Right renal pelvis (tissue), 4 donors: ENCODE results near the gene TNFAIP3. TPM values are rescaled to one million over a fixed set of nuclear protein-coding genes. Genes with fewer than 3 reads are reported as not detected.

Source experiments
- DNase-seq, 4 donors: peaks; one replicate each; pipeline ENCODE4 v3.0.0-alpha.2; 2013; ENCODE audit warnings: low read depth in 4 of 4, low spot score in 3 of 4, missing footprints in 1 of 4
- polyA plus RNA-seq, 4 donors: library from polyadenylated mRNA; unstranded; fragments of 120-200 nt; gene quantifications; one replicate each; pipeline ENCODE4 v1.2.1, GENCODE V29; 2013; ENCODE audit not compliant: insufficient read length in 4 of 4

The TNFAIP3 gene
- polyA plus RNA-seq, 4 donors, result 8.9 to 9.8 (median 9.3) TPM

- no peak for DNase-seq
Measured at GRCh38 chr6:137862419-137863090, 4.5 kb upstream of the TNFAIP3 start.

GRCh38 chr6:137863091-137863797, 3.8 kb upstream of the TNFAIP3 start:
- no peak for DNase-seq

GRCh38 chr6:137864812-137865508, 2.1 kb upstream of the TNFAIP3 start:
- no peak for DNase-seq

- no peak for DNase-seq
Measured at GRCh38 chr6:137866200-137866913, 702 bp upstream of the TNFAIP3 start.

GRCh38 chr6:137867685-137868509, 838 bp downstream of the TNFAIP3 start:
- no peak for DNase-seq

GRCh38 chr6:137868721-137869548, 1.9 kb downstream of the TNFAIP3 start:
- no peak for DNase-seq

- DNase-seq, result no peak
Measured at GRCh38 chr6:137869549-137870307, 2.7 kb downstream of the TNFAIP3 start.

GRCh38 chr6:137870308-137870644, 3.2 kb downstream of the TNFAIP3 start:
- no peak for DNase-seq

- DNase-seq, result no peak
Measured at GRCh38 chr6:137870744-137871247, 3.7 kb downstream of the TNFAIP3 start.

GRCh38 chr6:137871291-137871690, 4.2 kb downstream of the TNFAIP3 start:
- no peak for DNase-seq

- DNase-seq, result no peak
Measured at GRCh38 chr6:137871831-137872454, 4.9 kb downstream of the TNFAIP3 start.

GRCh38 chr6:137872581-137873115, 5.6 kb downstream of the TNFAIP3 start:
- DNase-seq, result no peak

- no peak for DNase-seq
Measured at GRCh38 chr6:137873273-137873762, 6.3 kb downstream of the TNFAIP3 start.

- DNase-seq, result no peak
Measured at GRCh38 chr6:137874204-137875057, 7.4 kb downstream of the TNFAIP3 start.

GRCh38 chr6:137875058-137875520, 8.0 kb downstream of the TNFAIP3 start:
- no peak for DNase-seq

- DNase-seq, result no peak
Measured at GRCh38 chr6:137875606-137876005, 8.5 kb downstream of the TNFAIP3 start.

- no peak for DNase-seq
Measured at GRCh38 chr6:137876547-137876946, 9.5 kb downstream of the TNFAIP3 start.
